HL-60 (cell line): ENCODE measurements around the gene CALN1.
A peak's percentile ranks its signal among the peaks of the same experiment; 100 is the strongest.

ENCODE experiments used
- DNase-seq, 2 experiments: peaks; one replicate each; pipeline ENCODE4 v3.0.0-alpha.2; 2010 to 2020; ENCODE audit warnings: low read depth in 1 of 2, low spot score in 1 of 2
- H3K27ac ChIP-seq: fragments of 250-450 bp; sonication (Bioruptor Pico); replicated peaks from 2 replicates; pipeline ENCODE4 v1.5.1; 2020; ENCODE audit warnings: mild to moderate bottlenecking, moderate library complexity
- H3K27me3 ChIP-seq: fragments of 250-450 bp; sonication (Bioruptor Pico); 2 replicates; pipeline ENCODE4 v1.5.1; 2021; ENCODE audit warnings: mild to moderate bottlenecking, moderate library complexity; ENCODE audit not compliant: insufficient read depth, poor library complexity, severe bottlenecking
- H3K4me3 ChIP-seq: replicated peaks from 2 replicates; pipeline ENCODE4 v1.5.1; 2011; ENCODE audit warnings: mild to moderate bottlenecking, control low read depth, low read length; ENCODE audit not compliant: insufficient read depth
- GABPA ChIP-seq: IDR thresholded peaks from 2 replicates; pipeline ENCODE4 v1.6.1; 2012; ENCODE audit warnings: low read depth
- POLR2AphosphoS5 ChIP-seq: IDR thresholded peaks from 2 replicates; pipeline ENCODE4 v1.6.1; 2012; ENCODE audit warnings: low read depth
- SPI1 ChIP-seq: IDR thresholded peaks from 2 replicates; pipeline ENCODE4 v1.6.1; 2012; ENCODE audit warnings: low read depth, mild to moderate bottlenecking, borderline replicate concordance
- TF ChIP-seq, protein P1 (sequence below): IDR thresholded peaks from one replicate; pipeline ENCODE4 v1.5.1; 2011; ENCODE audit warnings: low read length, control low read depth, inconsistent platforms; ENCODE audit not compliant: insufficient read depth
- TF ChIP-seq, protein P2 (sequence below): IDR thresholded peaks from 2 replicates; pipeline ENCODE4 v1.6.1; 2012; ENCODE audit warnings: low read depth; ENCODE audit not compliant: insufficient replicate concordance

Gene CALN1

DNA sequence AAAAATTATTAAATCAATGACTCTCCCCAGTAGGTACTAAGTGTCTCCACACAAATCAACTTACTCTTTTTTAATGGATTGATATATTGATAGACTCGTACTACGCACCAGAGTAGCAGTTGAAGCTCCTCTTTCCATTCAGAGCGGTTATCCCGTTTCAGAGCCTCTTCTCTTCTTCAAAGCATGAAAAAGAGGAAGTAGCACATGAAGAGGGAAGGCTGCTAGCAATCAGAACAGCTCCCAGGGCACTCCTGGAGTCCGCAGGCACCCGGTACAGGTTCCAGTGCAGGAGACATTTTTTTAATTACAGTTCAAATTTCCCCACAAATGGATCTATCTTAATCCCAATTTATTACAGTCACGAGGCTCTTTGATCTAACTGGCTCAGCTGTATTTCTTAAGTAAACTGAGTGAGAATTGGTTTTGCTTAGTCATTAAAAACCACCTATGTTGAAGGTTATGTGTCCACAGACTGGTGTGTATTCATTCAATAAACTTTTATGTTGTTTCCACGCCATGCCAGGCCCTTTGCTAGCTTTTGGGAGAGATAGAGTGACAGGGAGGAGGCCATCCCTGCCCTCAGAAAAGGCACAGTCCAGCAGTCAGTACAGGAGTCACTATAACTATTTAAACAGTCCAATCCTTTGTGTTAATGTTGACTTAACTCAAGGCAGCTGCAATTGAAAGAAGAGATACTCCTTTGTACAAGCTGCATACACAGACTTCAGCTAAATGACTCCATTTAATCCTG, 32.1 kb upstream of the CALN1 start:
- peak in 1 of 2 experiments; percentile 34 for DNase-seq
- H3K4me3 ChIP-seq, result no peak overlapping the region
- TF ChIP-seq POLR2AphosphoS5, result no peak
- TF ChIP-seq SPI1, result peak; percentile 73; the same call in 1 of the 2 replicates

DNA sequence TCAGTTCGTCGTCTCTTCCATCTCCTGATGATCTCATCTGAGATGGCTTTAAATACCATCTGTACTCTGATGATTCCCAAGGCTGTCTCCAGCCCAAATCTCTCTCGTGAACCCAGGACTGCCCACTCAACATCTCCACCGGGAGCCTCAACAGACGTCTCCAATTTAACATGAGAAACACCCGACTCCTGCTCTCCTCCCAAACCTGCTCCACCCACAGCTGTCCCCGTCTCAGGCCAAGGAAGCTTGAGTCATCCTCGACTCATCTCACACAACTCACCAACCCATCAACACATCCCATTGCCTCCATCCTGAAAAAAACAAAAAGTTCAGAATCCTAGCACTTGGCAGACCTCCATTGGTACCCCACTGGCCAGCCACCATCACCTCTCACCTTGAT, 29.7 kb upstream of the CALN1 start:
- no peak for DNase-seq
- Histone ChIP-seq H3K4me3 (no peak overlapping the region), H3K27me3 (peaks cover 4% of the 10 kb centered on the region), H3K27ac (no peak overlapping the region)
- TF ChIP-seq POLR2AphosphoS5, result no peak
- TF ChIP-seq SPI1, result no peak
- TF ChIP-seq, protein P1, sequence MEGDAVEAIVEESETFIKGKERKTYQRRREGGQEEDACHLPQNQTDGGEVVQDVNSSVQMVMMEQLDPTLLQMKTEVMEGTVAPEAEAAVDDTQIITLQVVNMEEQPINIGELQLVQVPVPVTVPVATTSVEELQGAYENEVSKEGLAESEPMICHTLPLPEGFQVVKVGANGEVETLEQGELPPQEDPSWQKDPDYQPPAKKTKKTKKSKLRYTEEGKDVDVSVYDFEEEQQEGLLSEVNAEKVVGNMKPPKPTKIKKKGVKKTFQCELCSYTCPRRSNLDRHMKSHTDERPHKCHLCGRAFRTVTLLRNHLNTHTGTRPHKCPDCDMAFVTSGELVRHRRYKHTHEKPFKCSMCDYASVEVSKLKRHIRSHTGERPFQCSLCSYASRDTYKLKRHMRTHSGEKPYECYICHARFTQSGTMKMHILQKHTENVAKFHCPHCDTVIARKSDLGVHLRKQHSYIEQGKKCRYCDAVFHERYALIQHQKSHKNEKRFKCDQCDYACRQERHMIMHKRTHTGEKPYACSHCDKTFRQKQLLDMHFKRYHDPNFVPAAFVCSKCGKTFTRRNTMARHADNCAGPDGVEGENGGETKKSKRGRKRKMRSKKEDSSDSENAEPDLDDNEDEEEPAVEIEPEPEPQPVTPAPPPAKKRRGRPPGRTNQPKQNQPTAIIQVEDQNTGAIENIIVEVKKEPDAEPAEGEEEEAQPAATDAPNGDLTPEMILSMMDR, result no peak
- TF ChIP-seq, protein P2, sequence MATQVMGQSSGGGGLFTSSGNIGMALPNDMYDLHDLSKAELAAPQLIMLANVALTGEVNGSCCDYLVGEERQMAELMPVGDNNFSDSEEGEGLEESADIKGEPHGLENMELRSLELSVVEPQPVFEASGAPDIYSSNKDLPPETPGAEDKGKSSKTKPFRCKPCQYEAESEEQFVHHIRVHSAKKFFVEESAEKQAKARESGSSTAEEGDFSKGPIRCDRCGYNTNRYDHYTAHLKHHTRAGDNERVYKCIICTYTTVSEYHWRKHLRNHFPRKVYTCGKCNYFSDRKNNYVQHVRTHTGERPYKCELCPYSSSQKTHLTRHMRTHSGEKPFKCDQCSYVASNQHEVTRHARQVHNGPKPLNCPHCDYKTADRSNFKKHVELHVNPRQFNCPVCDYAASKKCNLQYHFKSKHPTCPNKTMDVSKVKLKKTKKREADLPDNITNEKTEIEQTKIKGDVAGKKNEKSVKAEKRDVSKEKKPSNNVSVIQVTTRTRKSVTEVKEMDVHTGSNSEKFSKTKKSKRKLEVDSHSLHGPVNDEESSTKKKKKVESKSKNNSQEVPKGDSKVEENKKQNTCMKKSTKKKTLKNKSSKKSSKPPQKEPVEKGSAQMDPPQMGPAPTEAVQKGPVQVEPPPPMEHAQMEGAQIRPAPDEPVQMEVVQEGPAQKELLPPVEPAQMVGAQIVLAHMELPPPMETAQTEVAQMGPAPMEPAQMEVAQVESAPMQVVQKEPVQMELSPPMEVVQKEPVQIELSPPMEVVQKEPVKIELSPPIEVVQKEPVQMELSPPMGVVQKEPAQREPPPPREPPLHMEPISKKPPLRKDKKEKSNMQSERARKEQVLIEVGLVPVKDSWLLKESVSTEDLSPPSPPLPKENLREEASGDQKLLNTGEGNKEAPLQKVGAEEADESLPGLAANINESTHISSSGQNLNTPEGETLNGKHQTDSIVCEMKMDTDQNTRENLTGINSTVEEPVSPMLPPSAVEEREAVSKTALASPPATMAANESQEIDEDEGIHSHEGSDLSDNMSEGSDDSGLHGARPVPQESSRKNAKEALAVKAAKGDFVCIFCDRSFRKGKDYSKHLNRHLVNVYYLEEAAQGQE, result no peak
- TF ChIP-seq GABPA, result no peak

More for the DNA sequence above, 32.1 kb upstream of the CALN1 start:
- peaks cover 4% of the 10 kb centered on the region for H3K27me3 ChIP-seq
- no peak overlapping the region for H3K27ac ChIP-seq

DNA sequence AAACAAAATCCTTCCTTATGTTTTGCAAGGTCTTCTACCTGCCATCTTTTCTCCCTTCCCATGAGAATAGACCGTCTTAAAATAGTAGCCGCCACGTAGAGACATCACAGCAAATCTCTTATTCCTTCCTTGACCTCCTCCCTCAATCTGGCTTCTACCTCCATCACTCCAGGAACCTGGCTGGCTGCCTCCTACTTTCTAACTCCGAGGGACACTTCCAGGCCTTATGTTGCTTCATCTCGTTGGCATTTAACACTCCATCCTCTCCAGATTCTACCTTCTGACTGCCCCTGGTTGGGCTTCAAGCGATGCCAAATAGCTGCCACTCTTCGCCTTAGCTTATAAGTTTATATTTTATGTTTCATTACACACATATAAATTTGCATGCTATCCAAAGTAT, 26.4 kb upstream of the CALN1 start:
- H3K4me3 ChIP-seq, result no peak overlapping the region

More for the DNA sequence above, 26.4 kb upstream of the CALN1 start:
- no peak for DNase-seq
- H3K27me3 ChIP-seq, result no peaks in the 10 kb centered on the region
- TF ChIP-seq, protein P1, result no peak
- TF ChIP-seq POLR2AphosphoS5, result no peak
- no peak for TF ChIP-seq GABPA
- no peak for TF ChIP-seq SPI1
- TF ChIP-seq, protein P2, result no peak
- no peak overlapping the region for H3K27ac ChIP-seq
